GM12864 (cell line): ENCODE results near the gene KRTAP5-4.
A peak's percentile ranks its signal among the peaks of the same experiment; 100 is the strongest.

ENCODE experiments used
- DNase-seq: peaks from one replicate; pipeline ENCODE4 v3.0.0-alpha.2; 2011; ENCODE audit warnings: low read depth
- H3K4me3 ChIP-seq: 2 replicates; pipeline ENCODE4 v1.5.1; 2011; ENCODE audit warnings: mild to moderate bottlenecking, low read depth, low read length, control low read depth
- TF ChIP-seq, protein P1 (sequence below): IDR thresholded peaks from 2 replicates; pipeline ENCODE4 v1.5.1; 2011; ENCODE audit warnings: low read depth, mild to moderate bottlenecking, moderate library complexity, low read length, control low read depth, inconsistent platforms; ENCODE audit errors: missing control alignments

Gene KRTAP5-4

DNA sequence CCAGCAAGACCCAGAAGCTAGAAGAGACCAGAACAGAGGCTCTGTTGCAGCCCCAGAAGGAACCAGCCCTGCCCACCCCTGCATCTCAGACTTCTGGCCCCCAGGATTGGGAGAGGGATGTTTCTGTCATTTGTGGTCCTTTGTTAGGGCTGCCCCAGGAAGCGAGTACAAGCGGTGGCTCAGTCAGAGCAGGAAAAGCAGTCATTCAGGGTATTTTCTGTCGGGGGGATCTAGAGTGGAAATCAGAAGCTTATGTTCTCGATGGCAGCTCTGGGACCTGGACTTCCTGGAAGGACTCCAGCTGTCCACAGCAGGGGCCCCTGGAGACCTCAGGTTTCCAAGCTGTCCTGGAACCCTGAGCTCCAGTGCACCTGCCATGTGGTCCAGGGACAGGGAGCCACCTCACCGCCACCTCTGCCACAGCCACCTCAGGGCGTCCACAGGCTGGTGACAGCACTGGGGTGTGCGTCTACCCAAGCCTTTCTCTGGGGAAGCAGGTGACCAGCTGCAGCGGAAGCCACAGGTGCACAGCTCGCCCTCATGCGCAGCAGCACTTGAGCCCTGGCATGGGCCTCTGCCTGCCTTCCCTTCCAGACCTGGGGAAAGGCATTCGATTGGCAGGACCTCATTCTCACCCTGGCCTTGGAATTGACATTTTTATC is 10.2 kb upstream of the KRTAP5-4 start:
- DNase-seq: no peak
- H3K4me3 ChIP-seq: no peak overlapping the region
- TF ChIP-seq, protein P1, sequence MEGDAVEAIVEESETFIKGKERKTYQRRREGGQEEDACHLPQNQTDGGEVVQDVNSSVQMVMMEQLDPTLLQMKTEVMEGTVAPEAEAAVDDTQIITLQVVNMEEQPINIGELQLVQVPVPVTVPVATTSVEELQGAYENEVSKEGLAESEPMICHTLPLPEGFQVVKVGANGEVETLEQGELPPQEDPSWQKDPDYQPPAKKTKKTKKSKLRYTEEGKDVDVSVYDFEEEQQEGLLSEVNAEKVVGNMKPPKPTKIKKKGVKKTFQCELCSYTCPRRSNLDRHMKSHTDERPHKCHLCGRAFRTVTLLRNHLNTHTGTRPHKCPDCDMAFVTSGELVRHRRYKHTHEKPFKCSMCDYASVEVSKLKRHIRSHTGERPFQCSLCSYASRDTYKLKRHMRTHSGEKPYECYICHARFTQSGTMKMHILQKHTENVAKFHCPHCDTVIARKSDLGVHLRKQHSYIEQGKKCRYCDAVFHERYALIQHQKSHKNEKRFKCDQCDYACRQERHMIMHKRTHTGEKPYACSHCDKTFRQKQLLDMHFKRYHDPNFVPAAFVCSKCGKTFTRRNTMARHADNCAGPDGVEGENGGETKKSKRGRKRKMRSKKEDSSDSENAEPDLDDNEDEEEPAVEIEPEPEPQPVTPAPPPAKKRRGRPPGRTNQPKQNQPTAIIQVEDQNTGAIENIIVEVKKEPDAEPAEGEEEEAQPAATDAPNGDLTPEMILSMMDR: no peak

DNA sequence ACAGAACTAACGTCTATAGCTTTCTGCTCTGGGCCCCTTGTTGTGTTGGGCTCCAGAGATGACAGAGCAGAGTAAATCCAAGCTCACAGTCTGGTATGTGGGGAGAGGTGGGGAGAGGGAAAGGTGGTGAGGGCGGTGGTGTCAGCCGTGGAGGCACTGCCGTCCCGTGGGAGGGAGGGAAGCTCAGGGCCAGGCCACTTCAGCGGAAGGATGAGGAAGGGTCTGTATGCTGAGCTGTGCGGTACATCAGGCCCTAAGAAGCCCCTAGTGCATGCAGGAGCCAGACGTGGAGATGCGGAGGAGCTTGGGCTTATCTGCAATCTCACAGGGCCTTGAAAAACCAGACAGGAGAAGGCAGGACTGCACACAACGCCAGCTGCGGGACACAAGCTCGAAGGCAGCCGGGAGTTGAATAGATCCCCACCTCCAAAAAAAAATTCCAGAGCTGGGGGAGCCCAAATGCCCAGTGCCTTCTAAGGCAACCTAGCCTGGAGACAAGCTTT is 9.2 kb upstream of the KRTAP5-4 start:
- no peak overlapping the region for H3K4me3 ChIP-seq
- TF ChIP-seq, protein P1: no peak
- no peak for DNase-seq

DNA sequence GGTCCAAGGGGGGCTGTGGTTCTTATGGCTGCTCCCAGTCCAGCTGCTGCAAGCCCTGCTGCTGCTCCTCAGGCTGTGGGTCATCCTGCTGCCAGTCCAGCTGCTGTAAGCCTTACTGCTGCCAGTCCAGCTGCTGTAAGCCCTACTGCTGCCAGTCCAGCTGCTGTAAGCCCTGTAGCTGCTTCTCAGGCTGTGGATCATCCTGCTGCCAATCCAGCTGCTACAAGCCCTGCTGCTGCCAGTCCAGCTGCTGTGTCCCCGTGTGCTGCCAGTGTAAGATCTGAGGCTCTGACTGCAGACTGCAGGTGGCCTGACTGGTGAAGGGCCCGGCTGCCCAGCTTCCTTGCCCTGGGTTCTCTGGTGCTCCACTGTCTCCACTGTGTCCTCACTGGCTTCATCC is 8.3 kb upstream of the KRTAP5-4 start:
- TF ChIP-seq, protein P1: no peak
- DNase-seq: no peak
- no peak overlapping the region for H3K4me3 ChIP-seq

DNA sequence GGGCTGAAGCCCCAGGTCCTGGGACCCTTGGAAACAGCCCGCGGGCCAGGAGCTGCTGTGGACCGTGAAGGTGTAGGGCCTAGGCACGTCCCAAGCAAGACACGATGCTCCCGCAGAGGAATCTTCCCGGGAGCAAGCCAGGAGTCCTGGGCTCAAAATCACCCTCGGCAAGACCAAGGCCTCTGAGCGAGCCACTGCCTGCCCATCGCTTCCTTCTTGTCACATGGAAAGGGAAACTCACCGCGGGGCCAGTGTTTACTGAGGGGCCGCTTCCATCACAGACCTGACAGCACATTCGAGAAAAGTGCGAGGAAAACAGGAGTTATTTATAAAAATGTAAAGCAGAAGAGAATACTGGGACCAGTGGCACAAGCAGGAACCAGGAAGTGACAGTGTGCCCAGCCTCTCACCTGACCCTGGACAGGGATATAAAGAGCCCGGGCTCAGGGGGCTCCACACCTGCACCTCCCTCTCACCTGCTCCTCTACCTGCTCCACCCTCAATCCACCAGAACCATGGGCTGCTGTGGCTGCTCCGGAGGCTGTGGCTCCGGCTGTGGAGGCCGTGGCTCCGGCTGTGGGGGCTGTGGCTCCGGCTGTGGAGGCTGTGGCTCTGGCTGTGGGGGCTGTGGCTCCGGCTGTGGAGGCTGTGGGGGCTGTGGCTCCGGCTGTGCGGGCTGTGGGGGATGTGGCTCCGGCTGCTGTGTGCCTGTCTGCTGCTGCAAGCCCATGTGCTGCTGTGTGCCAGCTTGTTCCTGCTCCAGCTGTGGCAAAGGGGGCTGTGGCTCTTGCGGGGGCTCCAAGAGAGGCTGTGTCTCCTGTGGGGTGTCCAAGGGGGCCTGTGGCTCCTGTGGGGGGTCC is 7.6 kb upstream of the KRTAP5-4 start, which contains the start of gene KRTAP5-5:
Gene KRTAP5-5, plus strand, starts transcription at position 450 of the 860 bp plus-strand sequence. Its CDS starts 66 bp downstream, at position 516.
- no peak for DNase-seq
- H3K4me3 ChIP-seq: no peak within 1 kb of the TSS
- TF ChIP-seq, protein P1: no peak

DNA sequence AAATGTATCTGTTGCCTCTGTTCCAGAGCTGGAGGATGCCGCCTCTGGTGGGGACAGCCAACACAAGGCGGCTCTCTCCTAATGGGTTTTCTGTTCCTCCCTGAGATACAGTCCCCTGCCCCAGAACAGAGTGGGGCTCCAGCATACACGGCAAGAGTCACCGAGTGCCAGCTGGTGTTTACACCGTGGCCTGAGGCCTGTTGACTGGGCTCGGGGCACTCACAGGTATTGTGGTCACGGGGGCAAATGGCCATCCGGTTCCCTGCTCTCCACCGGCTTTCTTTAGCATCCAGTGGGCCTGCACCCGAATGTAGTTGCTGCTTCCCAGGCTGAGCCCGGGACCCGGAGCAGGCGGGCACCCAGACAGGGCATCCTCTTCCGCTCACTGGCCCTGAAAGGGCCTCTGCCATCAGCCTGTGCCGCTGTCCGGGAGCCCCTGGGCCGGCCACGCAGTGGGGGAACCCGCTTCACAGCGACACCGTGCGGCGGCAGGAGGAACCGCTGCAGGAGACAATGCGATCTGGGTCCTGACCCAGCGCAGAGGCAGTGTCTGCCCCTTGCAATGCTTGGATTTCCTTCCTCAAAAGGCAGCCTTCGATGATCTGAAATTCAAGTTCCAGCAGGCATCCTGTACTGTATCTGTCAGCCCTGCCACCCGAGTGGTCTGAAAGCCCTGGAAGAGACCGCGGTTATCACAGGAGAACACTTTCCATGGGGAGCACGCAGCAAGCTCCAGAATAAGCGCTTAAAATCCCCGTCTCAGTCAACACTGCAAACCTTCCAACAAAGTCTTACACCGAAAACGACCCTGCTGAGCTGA is 6.8 kb upstream of the KRTAP5-4 start:
- no peak overlapping the region for H3K4me3 ChIP-seq
- TF ChIP-seq, protein P1: peak; percentile 89
- DNase-seq: no peak

DNA sequence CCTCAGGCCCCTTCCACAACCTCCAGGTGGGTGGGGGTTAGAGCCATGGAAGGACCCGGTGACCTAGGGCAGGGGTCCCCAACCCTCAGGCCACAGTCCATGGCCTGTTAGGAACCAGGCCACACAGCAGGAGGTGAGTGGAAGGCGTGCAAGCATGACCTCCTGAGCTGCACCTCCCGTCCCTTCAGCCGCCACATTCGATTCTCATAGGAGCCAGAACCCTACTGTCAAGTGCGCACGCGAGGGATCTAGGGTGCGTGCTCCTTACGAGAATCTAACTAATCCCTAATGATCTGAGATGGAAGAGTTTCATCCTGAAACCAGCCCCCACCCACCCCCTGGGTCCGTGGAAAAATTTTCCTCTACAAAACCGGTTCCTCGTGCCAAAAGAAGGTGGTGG is 3.6 kb upstream of the KRTAP5-4 start:
- TF ChIP-seq, protein P1: no peak
- no peak for DNase-seq

More for the DNA sequence above, 3.6 kb upstream of the KRTAP5-4 start:
- no peak overlapping the region for H3K4me3 ChIP-seq
